Keratinocyte (primary cell): ENCODE results near the gene VPS13D.

Experiments
- CTCF ChIP-seq, 3 experiments: IDR thresholded peaks in 1 of 3; conservative IDR thresholded peaks in 1 of 3; optimal IDR thresholded peaks in 1 of 3; 2 replicates in 2 of 3; 3 replicates in 1 of 3; pipeline versions ENCODE3 to v1.5.1; 2011; ENCODE audit warnings: low read length in 3 of 3, mild to moderate bottlenecking in 3 of 3, moderate library complexity in 2 of 3, control low read depth in 1 of 3, inconsistent platforms in 1 of 3; ENCODE audit not compliant: insufficient read depth in 2 of 3; ENCODE audit errors: extremely low read depth in 1 of 3
- EZH2 ChIP-seq: IDR thresholded peaks from one replicate; pipeline ENCODE4 v1.6.1; 2012; ENCODE audit warnings: inconsistent platforms, mild to moderate bottlenecking, low read length, moderate library complexity

- no peak for TF ChIP-seq CTCF (optimal IDR thresholded peaks at IDR 0.05 in 1 of 3, IDR thresholded peaks at IDR 0.05 in 1 of 3, conservative IDR thresholded peaks at IDR 0.05 in 1 of 3; ENCODE audit: extremely low read depth in 1 of 3, insufficient read depth in 2 of 3, low read length in 3 of 3)
- no peak for TF ChIP-seq EZH2
Measured at GRCh38 chr1:12245733-12246132, 15.9 kb downstream of the VPS13D start.
